ENCODE results near the gene B3GNT9.

Gene B3GNT9

DNA sequence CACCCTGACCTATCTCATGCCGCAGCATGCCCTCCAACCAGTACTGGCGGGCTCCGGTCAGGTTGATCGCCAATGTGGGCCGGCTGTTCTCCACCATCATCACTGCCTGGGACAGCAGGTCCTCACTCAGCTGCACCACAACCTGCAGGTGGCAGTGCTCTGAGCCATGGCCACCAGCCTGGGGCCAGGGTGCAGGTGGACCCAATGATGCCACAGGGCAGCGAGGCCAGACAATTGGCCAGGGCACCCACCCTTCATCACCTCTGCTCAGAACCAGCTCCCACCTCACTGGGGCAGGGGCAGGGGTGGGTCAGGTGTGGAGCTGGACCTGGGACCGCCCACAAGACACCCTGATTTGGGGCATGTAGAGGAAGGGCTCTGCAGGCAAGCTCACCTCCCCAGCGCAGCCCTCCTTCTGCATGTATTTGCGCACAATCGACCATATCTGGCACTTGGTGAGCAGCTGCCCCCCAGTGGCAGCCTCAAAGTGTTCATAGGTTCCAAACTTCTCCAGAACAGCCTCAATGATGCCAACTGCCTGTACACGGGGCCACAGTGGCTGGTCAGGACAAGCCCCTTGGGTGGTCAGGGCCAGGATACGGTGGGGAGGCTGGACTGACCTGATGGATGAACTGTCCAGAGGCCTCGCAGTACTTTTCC lies 28.8 kb upstream of the B3GNT9 start:
- H3K4me3 Mint-ChIP-seq = no peak overlapping the region
- peaks cover 17% of the 10 kb centered on the region for H3K27me3 Mint-ChIP-seq
- no peak overlapping the region for H3K27ac Mint-ChIP-seq
- H3K36me3 Mint-ChIP-seq = peaks cover 2% of the 10 kb centered on the region
- H3K9me3 Mint-ChIP-seq (ENCODE audit: low read depth) = no peaks in the 10 kb centered on the region
- H3K4me1 Mint-ChIP-seq (ENCODE audit: low read depth) = peaks cover 9% of the 10 kb centered on the region

DNA sequence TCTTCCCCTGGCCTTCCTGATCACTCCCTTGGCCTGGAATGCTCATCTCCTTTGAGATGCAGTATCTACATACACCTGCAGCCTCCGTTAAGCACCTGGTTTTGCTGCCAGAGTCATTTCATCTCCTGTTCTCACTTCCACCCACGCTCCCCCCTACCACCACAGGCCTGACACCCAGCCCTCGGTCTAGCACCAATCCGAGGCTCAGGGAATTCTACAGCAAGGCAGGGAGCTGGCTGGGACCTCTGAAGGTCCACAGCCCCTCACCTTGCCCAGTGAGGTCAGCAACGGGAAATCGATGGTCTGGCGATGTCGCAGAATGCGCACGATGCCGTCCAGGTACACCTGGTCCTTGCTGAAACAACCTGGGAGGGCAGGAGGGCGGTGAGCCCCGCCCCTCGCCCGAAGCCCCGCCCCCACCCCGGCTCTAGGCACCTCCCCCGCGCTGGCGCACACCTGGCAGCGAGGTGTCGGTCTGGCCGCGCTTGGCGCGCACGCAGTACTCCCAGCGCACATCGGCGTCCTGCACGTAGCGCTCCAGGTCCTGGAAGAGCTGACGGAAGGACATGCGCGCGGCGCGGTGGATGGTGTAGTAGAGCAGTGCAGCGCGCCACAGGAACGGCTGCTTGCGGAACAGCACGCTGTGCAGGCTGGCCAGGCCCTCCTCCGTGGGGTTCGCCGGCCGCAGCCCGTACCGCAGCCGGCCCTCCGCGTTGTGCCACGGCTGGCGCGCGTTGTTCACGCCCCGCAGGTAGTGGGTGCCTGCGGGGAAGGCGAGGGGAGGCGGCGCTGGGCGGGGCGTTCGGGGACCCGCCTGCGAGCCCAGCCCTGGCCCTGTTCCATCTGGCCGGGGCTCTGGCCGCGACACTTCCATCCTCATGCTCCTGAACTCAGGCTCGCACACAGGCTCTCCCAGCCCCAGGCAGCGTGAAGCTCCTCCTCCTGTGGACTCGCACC lies 27.2 kb upstream of the B3GNT9 start:
- H3K36me3 Mint-ChIP-seq = peaks cover 2% of the 10 kb centered on the region
- peaks cover 19% of the 10 kb centered on the region for H3K4me1 Mint-ChIP-seq (ENCODE audit: low read depth)
- H3K27ac Mint-ChIP-seq = no peak overlapping the region
- no peaks in the 10 kb centered on the region for H3K9me3 Mint-ChIP-seq (ENCODE audit: low read depth)
- peak overlapping the region; percentile 54 for H3K4me3 Mint-ChIP-seq
- H3K27me3 Mint-ChIP-seq = peaks cover 25% of the 10 kb centered on the region

GRCh38 chr16:67176662-67177061 lies 25.9 kb upstream of the B3GNT9 start:
- no peaks in the 10 kb centered on the region for H3K9me3 Mint-ChIP-seq (ENCODE audit: low read depth)
- H3K27me3 Mint-ChIP-seq = peaks cover 29% of the 10 kb centered on the region
- H3K36me3 Mint-ChIP-seq = peaks cover 2% of the 10 kb centered on the region
- no peak overlapping the region for H3K27ac Mint-ChIP-seq
- peaks cover 19% of the 10 kb centered on the region for H3K4me1 Mint-ChIP-seq (ENCODE audit: low read depth)
- H3K4me3 Mint-ChIP-seq = peak overlapping the region; percentile 2

DNA sequence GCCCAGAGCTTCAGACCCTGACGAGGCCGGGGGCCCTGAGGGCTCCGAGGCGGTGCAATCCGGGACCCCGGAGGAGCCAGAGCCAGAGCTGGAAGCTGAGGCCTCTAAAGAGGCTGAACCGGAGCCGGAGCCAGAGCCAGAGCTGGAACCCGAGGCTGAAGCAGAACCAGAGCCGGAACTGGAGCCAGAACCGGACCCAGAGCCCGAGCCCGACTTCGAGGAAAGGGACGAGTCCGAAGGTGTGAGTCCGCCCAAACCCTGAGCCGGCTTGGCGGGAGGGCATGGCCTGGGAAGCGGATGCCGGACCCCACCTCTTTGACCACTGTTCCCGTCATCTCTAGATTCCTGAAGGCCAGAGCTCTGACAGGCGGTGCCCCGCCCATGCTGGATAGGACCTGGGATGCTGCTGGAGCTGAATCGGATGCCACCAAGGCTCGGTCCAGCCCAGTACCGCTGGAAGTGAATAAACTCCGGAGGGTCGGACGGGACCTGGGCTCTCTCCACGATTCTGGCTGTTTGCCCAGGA lies 24.0 kb upstream of the B3GNT9 start:
- no peaks in the 10 kb centered on the region for H3K9me3 Mint-ChIP-seq (ENCODE audit: low read depth)
- peaks cover 5% of the 10 kb centered on the region for H3K36me3 Mint-ChIP-seq
- H3K27ac Mint-ChIP-seq = no peak overlapping the region
- peaks cover 39% of the 10 kb centered on the region for H3K27me3 Mint-ChIP-seq
- no peak overlapping the region for H3K4me3 Mint-ChIP-seq
- peaks cover 27% of the 10 kb centered on the region for H3K4me1 Mint-ChIP-seq (ENCODE audit: low read depth)

- H3K4me3 Mint-ChIP-seq = peak overlapping the region; percentile 85
- no peaks in the 10 kb centered on the region for H3K9me3 Mint-ChIP-seq (ENCODE audit: low read depth)
- H3K4me1 Mint-ChIP-seq (ENCODE audit: low read depth) = peaks cover 29% of the 10 kb centered on the region
- H3K36me3 Mint-ChIP-seq = peaks cover 5% of the 10 kb centered on the region
- no peak overlapping the region for H3K27ac Mint-ChIP-seq
- H3K27me3 Mint-ChIP-seq = peaks cover 39% of the 10 kb centered on the region
Measured at GRCh38 chr16:67173808-67174705, 23.3 kb upstream of the B3GNT9 start.

- Mint-ChIP-seq H3K4me3 (peak overlapping the region; percentile 85), H3K27me3 (peaks cover 37% of the 10 kb centered on the region), H3K27ac (no peak overlapping the region), H3K36me3 (peaks cover 3% of the 10 kb centered on the region), H3K9me3 (ENCODE audit: low read depth) (no peaks in the 10 kb centered on the region), H3K4me1 (ENCODE audit: low read depth) (peaks cover 26% of the 10 kb centered on the region)
Measured at GRCh38 chr16:67173323-67173722, 22.5 kb upstream of the B3GNT9 start.

DNA sequence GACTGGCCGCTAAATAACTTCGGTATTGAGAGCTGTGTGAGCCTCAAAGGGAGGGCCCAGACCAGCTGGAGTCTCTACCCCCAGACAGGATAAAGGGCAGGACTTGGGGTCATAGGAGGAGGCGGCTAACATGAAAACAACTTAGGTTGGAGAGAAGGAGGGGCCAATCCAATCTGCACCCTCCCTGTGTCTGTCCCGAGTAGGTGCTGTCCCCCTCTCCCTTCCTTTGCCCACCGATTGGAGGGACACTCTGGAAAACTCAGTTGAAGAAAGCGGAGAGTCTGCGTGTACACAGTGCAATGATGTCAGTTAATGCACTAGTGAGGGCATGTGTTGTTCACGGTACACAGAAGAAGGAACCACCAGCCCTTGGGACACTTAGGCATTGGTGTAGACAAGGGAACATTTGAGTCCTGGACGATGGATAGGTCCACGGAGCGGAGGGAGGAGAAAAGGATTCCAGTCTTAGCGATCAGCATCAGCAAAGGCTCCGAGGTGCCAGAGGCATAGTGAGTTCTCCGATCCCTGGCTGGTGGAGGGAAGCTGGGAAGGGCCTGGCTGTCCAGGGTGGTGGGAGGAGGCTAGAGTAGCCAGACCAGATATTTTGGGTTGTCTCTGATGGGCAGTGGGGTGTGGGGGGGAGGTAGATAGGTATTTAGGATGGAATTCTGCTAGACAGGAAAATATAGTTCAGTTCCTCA lies 20.3 kb upstream of the B3GNT9 start:
- Mint-ChIP-seq H3K36me3 (peaks cover 3% of the 10 kb centered on the region), H3K27me3 (peaks cover 33% of the 10 kb centered on the region), H3K4me3 (peak overlapping the region; percentile 58), H3K27ac (no peak overlapping the region), H3K4me1 (ENCODE audit: low read depth) (peaks cover 23% of the 10 kb centered on the region), H3K9me3 (ENCODE audit: low read depth) (no peaks in the 10 kb centered on the region)

DNA sequence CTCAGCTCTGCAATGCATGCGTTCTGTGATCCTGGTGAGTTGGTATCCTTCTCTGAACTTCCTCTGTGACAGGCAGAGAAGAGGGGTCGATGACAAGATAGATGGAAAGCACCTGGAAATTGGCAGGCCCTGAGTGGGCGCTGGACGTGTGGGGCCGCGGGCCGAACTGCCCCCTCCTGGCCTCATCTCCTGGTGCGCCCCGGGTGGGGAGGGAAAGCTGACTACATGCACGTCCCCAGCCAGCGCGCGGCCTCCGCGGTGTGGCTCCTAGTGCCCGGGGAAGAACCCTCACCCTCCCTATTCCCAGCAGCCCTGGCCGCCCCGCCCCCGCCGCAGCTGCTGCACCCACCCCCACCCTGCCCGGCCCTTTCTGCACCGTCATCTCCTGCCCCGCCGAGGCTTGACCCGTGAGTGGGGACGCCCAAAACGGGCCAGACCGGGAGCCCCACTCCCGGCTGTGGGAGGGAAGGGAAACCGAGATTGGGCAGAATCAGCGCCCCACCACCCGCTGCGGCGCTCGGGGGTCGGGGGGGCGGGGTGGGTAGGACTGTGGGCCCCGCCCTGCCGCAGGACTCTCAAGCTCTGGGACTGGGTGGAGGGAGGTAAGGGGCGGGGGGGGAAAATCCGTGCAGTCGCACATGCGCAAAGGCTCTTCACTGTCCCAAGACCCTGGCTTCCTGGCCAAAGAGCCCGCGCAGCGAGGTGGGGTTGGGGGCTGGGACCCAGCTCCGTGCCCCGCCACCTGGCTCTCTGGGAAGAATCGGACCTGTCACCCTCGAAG lies 19.6 kb upstream of the B3GNT9 start, which contains the start of gene NOL3:
Gene NOL3, plus strand, starts transcription at position 371 of the 781 bp plus-strand sequence.
- Mint-ChIP-seq H3K27ac (no peak within 1 kb of the TSS), H3K36me3 (peaks cover 3% of the 10 kb centered on the region), H3K4me1 (ENCODE audit: low read depth) (peaks cover 23% of the 10 kb centered on the region), H3K27me3 (peaks cover 33% of the 10 kb centered on the region), H3K4me3 (peak within 1 kb of the TSS; percentile 78), H3K9me3 (ENCODE audit: low read depth) (no peaks in the 10 kb centered on the region)

DNA sequence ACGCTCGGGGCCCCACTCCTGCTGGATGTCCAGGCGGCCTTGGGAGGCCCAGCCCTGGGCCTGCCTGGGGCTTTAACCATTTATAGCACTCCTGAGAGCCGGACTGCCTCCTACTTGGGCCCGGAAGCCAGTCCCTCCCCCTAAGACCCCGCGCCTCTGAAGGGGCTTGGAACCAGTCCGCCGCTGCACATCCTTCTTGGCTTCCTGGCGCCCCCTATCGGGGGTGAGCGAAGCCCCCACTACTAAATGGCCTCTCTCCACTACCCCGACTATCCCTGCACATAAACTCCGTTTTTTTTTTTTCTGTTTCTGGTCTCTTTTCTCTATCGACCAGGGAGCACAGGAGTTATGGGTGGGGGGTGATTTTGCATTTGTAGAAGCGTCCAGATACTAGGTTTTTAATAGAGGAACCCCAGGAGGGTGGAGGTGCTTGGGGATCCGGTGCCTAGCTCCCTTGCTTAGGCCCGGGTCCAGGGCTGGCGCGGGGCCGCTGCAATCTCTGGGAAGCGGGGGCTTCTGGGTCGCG lies 18.9 kb upstream of the B3GNT9 start:
- Mint-ChIP-seq H3K36me3 (peaks cover 3% of the 10 kb centered on the region), H3K9me3 (ENCODE audit: low read depth) (no peaks in the 10 kb centered on the region)

DNA sequence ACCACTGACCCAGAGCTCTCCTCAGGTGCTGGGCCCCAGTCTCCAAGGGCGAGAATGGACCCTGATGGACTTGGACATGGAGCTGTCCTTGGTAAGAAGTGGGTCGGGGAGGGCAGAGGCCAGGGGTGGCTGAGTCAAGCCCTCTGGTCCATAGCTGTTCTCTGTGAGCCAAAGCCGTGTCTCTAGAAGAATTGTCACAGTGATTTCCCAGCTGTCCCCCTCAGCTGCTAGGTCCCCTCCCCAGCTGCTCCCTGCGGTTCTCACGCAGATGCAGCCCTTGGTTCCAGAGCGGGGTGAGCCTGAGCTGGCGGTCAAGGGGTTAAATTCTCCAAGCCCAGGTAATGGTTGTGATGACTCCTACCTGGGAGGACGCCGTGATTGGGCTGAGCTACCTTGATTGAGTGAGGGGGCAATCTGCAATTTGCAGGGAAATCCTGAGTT lies 18.2 kb upstream of the B3GNT9 start:
- no peaks in the 10 kb centered on the region for H3K9me3 Mint-ChIP-seq (ENCODE audit: low read depth)
- H3K4me1 Mint-ChIP-seq (ENCODE audit: low read depth) = peaks cover 28% of the 10 kb centered on the region
- peaks cover 3% of the 10 kb centered on the region for H3K36me3 Mint-ChIP-seq
- H3K27me3 Mint-ChIP-seq = peaks cover 33% of the 10 kb centered on the region
- H3K4me3 Mint-ChIP-seq = no peak overlapping the region
- H3K27ac Mint-ChIP-seq = no peak overlapping the region

More for the DNA sequence above, 18.9 kb upstream of the B3GNT9 start:
- peak overlapping the region; percentile 78 for H3K4me3 Mint-ChIP-seq
- H3K27ac Mint-ChIP-seq = no peak overlapping the region
- H3K27me3 Mint-ChIP-seq = peaks cover 33% of the 10 kb centered on the region
- H3K4me1 Mint-ChIP-seq (ENCODE audit: low read depth) = peaks cover 26% of the 10 kb centered on the region

DNA sequence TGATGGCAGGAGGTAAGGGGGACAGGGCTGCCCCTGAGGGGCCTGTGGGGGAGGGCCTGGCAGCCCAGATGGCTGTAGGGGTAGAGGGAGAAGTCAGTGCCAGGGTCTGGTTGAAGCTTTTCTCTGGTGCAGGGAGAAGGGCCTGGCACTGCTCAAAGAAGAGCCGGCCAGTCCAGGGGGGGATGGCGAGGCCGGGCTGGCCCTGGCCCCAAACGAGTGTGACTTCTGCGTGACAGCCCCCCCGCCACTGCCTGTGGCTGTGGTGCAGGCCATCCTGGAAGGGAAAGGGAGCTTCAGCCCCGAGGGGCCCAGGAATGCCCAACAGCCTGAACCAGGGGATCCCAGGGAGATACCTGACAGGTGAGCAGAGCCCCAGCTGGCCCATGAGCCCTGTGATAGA lies 16.8 kb upstream of the B3GNT9 start:
- peaks cover 21% of the 10 kb centered on the region for H3K4me1 Mint-ChIP-seq (ENCODE audit: low read depth)
- H3K9me3 Mint-ChIP-seq (ENCODE audit: low read depth) = no peaks in the 10 kb centered on the region
- peaks cover 25% of the 10 kb centered on the region for H3K27me3 Mint-ChIP-seq
- H3K27ac Mint-ChIP-seq = no peak overlapping the region
- H3K4me3 Mint-ChIP-seq = no peak overlapping the region
- peaks cover 3% of the 10 kb centered on the region for H3K36me3 Mint-ChIP-seq

- no peak overlapping the region for H3K27ac Mint-ChIP-seq
- peaks cover 29% of the 10 kb centered on the region for H3K27me3 Mint-ChIP-seq
- no peak overlapping the region for H3K4me3 Mint-ChIP-seq
- H3K4me1 Mint-ChIP-seq (ENCODE audit: low read depth) = peaks cover 26% of the 10 kb centered on the region
- peaks cover 3% of the 10 kb centered on the region for H3K36me3 Mint-ChIP-seq
- H3K9me3 Mint-ChIP-seq (ENCODE audit: low read depth) = no peaks in the 10 kb centered on the region
Measured at GRCh38 chr16:67166598-67167168, 15.9 kb upstream of the B3GNT9 start.

DNA sequence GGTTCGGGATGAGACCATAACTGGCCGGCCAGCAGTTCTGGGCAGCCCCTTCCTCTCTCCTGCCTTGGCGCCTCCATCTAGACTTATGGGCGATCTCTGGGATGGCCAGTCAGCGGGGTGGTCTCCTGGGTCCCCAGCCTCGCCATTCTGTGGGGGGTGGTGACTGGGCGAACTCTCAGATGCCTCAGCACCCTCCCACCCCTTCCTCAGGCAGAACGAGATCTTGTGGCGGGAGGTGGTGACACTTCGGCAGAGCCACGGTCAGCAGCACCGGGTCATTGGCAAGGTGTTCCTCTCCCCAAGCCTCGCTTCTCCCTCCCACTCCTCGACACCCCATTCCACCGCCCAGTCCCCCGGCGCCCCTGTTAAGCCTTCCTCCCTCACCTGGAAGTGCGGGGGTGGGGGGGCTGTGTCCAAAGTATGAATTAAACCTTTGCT lies 15.3 kb upstream of the B3GNT9 start:
- Mint-ChIP-seq H3K4me1 (ENCODE audit: low read depth) (peaks cover 27% of the 10 kb centered on the region), H3K27me3 (peaks cover 23% of the 10 kb centered on the region), H3K36me3 (peaks cover 2% of the 10 kb centered on the region), H3K27ac (no peak overlapping the region), H3K4me3 (no peak overlapping the region), H3K9me3 (ENCODE audit: low read depth) (no peaks in the 10 kb centered on the region)

Data from activated naive CD8-positive, alpha-beta T cell (primary cell).